Lower leg skin (tissue), 3 donors: ENCODE data around the gene NAA10.

Experiments used
- POLR2A ChIP-seq, 2 donors: fragments of 450-650 bp; IDR thresholded peaks; one replicate each; pipeline ENCODE4 v1.6.1; 2016 to 2017; ENCODE audit warnings: antibody characterized with exemption in 2 of 2, mild to moderate bottlenecking in 1 of 2, moderate library complexity in 1 of 2
- TF ChIP-seq, protein P1 (sequence below), 3 donors: fragments of 450-650 bp; IDR thresholded peaks; one replicate each; pipeline ENCODE4 v1.5.1; 2016; ENCODE audit warnings: antibody characterized with exemption in 3 of 3, mild to moderate bottlenecking in 3 of 3, moderate library complexity in 2 of 3

DNA sequence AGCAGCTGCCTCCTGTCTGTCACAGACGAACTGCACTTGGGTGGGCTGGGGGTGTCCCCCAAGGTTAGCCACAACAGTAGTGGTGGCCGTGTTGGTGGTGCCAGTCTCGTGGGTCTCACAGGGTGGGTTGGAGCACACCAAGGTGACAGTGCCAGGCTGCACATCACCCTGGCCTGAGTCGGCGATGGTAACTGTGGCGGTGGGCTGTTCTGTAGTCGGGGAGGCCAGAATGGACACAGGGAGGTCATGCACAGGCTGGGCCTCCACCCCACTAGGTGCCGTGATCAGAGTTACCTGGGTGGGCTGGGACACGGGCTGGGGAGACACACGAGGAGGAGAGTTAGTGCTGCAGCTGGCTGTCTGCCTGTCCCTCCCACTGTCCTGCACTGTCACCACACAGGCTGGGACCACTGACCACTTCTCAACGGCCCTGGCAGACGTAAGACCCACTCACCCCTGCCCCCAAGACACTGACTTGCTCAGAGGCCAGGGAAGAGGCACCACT, 20.4 kb upstream of the NAA10 start:
- TF ChIP-seq, protein P1, sequence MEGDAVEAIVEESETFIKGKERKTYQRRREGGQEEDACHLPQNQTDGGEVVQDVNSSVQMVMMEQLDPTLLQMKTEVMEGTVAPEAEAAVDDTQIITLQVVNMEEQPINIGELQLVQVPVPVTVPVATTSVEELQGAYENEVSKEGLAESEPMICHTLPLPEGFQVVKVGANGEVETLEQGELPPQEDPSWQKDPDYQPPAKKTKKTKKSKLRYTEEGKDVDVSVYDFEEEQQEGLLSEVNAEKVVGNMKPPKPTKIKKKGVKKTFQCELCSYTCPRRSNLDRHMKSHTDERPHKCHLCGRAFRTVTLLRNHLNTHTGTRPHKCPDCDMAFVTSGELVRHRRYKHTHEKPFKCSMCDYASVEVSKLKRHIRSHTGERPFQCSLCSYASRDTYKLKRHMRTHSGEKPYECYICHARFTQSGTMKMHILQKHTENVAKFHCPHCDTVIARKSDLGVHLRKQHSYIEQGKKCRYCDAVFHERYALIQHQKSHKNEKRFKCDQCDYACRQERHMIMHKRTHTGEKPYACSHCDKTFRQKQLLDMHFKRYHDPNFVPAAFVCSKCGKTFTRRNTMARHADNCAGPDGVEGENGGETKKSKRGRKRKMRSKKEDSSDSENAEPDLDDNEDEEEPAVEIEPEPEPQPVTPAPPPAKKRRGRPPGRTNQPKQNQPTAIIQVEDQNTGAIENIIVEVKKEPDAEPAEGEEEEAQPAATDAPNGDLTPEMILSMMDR (IDR thresholded peaks at IDR 0.05): no peak
- no peak for TF ChIP-seq POLR2A (IDR thresholded peaks at IDR 0.05)
